ENCODE measurements around the gene ZNF341.

The ZNF341 gene

DNA sequence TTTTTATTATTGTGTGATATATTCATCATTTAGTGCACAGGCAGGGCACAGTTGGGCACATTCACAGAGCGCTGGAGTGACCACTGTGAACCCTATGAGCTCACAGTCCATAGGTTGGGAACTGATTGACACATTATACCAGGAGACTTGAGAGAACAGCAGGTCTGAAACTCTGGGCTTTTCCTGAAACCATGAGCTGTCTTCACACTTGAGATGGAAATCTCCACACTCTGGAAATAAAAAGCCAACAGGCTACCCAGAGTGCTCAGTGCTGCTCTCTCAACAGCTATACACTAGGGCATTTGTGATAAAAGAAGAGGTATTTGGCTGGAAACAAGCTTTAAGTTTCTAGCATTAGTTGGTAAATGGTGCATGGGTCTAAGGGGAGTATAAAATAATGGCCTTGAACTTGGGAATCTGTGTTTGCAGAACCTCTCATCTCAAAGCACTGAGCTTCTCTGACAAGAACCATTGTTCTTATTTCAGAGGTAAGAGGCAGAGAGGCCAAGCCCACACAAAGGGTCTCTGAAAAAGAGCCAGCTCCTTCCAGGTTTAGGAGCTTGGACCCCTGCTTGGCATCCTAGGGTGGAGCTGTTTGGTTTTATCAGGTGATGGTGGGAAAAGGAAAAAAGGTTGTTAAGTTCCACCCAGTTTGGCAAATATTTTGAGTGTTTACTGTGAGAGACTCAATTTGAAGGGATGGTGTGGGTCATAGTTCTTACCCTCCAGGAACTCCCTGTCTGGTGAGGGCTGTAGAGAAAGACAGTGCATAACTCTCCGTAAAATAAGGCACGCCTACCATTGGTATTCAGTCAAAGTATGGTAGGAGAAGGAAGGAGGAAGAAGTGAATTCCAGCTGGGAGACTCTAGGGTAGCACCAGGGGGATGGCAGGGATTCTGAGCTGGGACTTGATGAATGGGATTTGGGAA is 93.8 kb downstream of the ZNF341 start:
- DNase-seq (ENCODE audit: low read depth): no peak

GRCh38 chr20:33826270-33826897 is 94.6 kb downstream of the ZNF341 start:
- DNase-seq (ENCODE audit: low read depth): no peak

GRCh38 chr20:33827109-33827508 is 95.3 kb downstream of the ZNF341 start:
- DNase-seq (ENCODE audit: low read depth): no peak

- DNase-seq (ENCODE audit: low read depth): no peak
These were observed 96.0 kb downstream of the ZNF341 start for GRCh38 chr20:33827634-33828325.

- no peak for DNase-seq (ENCODE audit: low read depth)
These were observed 96.6 kb downstream of the ZNF341 start for GRCh38 chr20:33828326-33828844.

- DNase-seq (ENCODE audit: low read depth): no peak
These were observed 97.3 kb downstream of the ZNF341 start for GRCh38 chr20:33828967-33829560.

DNA sequence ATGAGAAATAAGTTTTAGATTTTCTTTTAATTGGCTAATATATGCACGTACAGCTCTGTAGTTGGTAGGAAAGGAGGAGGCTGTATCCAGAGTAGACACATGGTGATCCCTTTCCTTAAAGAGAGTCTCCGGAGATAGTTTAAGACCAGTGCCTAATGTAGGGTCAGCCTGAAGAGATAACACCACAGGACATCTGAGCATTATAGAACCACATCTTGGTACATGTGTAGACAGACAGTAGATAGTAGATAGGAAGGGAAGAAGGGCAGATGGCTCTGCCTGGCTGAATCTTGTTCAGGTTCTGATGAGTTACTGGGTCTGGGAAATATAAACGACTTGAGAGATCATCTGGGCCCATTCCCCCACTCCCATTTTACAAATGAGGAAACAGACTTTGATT is 97.8 kb downstream of the ZNF341 start:
- no peak for DNase-seq (ENCODE audit: low read depth)

DNA sequence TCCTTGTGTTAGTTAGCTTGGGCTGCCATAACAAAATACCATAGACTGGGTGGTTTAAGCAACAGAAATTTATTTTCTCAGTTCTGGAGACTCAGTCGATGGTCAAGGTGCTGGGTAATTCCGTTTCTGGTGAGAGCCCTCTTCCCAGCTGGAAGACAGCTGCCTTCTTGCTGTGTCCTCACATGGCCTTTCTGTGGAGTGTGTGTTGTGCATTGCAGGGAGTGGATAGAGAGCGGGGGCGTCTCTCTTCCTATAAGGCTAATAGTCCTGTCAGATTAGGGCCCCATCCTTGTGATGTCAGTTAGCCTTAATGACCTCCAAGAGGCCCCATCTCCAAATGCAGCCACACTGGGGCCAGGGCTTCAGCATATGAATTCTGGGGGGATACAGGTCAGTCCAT is 98.6 kb downstream of the ZNF341 start:
- DNase-seq (ENCODE audit: low read depth): no peak

GRCh38 chr20:33832103-33832804 is 100.5 kb downstream of the ZNF341 start:
- DNase-seq (ENCODE audit: low read depth): no peak

DNA sequence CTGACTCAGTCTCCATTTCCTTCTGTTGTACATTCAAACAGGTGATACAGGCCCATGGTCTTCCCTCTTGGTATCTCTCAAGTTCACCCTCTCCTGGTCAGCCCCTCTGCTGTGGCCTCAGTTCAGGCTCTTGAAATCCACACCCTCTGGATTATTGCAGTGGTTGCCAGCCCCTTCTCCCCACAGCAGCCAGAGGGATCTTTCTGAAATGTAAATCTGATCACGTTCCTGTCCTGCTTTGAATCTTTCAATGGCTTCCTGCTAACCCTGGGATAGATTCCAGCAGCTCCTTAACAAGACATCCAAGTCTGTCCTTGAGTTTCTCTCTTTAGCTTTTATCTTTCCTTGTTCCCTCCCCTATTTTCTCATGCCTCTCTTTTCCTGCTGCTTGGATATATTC is 101.5 kb downstream of the ZNF341 start:
- DNase-seq (ENCODE audit: low read depth): no peak

DNA sequence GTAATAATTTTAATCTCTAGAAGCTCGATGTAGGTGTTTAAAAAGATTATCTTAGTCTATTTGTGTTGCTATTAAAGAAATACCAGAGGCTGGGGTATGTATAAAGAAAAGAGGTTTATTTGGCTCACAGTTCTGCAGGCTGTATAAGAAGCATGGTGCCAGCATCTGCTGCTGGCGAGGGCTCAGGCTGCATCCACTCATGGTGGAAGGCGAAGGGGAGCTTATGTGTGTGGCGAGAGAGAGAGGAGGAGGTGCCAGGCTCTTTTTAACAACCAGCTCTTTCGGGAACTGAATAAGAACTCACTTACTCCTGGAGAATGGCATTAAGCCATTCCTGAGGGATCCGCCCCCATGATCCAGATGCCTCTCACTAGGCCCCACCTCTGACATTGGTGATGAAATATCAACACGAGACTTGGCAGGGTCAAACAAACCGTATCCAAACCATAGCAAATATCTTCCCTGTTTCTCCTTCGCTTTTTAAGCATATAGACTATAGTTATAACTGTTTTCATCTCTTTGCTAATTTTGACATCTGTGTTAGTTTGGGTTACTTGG is 103.9 kb downstream of the ZNF341 start:
- DNase-seq (ENCODE audit: low read depth): no peak

DNA sequence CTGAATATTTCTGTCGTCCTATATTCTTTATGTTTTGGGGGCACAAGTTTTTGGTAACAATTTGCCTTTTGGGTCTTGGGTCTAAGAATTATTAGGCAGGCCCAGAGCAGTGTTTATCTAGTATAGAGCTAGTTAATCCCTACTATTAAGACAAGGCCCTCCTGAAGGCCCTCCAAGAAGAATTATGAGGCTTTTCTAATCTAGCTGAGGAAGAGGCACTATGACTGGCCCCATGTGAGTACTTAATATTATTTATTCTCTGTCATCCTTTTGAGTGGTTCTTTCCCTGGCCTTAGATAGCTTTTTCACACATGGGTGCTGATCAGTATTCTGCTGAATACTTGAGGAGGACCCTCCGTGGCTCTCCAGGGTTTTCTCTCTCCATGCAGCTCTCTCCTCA is 104.5 kb downstream of the ZNF341 start:
- no peak for DNase-seq (ENCODE audit: low read depth)

DNA sequence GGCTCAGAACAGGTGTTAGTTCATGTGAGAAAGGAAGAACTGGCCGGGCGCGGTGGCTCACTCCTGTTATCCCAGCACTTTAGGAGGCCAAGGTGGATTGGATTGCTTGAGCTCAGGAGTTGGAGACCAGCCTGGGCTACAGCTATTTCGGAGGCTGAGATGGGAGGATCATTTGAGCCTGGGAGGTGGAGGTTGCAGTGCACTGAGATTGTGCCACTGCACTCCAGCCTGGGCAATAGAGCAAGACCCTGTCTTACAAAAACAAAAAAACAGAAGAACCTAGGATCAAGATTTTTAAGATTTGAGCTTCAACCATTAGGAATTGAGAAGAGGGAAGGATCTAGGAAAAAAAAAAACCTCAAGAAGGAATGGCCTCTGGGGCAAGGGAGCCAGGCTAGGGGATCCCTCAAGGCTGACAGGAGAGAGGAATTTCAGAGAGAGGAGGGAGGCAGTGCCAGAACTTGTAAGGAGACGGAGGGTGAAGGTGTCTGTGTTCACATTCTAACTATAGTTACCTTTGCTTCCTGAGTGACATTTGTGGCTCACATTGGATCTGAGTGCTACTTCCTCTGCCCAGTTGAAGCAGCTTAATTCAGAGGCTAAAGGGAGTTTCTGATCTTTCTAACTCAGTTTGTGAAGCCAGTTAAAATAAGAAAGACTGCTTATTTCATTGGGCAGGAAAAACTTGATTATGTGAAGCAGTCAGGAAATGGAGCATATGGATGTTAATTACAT is 105.5 kb downstream of the ZNF341 start:
- no peak for DNase-seq (ENCODE audit: low read depth)

DNA sequence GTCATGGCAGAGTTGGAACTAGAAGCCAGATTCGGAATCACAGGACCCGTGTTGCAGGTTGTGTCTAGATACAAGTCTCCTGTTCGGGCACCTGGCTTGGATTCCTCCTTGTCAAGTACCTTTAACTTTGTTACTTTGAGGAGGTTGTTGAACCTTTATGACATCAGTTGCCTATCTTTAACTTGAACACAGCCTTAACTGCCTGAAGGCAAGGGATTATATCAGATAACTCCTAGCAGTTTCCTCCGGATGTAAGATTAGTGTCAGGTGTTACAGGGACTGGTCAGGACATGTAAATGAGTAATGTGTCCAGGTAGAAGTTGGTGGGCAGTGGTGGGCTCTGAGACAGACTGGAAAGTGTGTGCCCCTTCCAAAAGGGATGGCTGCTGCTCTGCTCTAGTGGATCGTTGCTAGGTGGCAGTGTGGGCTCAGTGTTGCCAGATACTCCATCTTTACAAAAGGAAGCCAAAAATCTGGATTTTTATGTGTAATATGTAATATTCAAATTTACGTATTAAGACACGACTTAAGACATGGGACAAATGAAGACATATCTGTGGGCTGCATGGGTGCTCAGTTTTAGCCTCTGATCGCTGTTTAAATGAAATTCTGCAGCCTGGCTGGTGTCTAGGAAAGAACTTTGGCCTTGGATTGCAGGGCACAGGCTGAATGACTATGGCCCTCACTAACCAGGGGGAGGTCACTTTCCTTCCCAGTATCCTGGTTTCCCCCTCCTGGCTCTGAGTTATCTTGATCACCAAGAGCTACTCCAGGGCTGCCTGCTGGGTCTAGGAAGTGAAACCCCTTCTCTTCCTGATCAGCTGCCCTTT is 106.5 kb downstream of the ZNF341 start:
- DNase-seq (ENCODE audit: low read depth): no peak

- DNase-seq (ENCODE audit: low read depth): no peak
These were observed 107.8 kb downstream of the ZNF341 start for GRCh38 chr20:33839591-33839990.

DNA sequence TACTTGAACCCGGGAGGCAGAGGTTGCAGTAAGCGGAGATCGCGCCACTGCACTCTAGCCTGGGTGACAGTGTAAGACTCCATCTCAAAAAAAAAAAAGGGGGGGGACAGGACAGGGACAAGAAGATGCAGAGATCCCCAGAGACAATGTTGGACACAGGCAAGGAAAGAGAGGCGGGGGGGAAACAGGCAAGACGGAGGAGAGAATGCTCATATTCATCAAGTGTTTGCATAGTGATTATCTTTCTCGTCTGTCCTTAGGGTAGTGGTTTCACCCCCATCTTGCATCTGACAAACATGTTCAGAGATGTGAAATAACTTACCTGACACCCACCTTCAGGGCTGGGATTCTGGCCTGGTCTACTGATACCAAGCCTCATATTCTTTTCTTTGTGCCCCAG is 108.4 kb downstream of the ZNF341 start:
- DNase-seq (ENCODE audit: low read depth): no peak

DNA sequence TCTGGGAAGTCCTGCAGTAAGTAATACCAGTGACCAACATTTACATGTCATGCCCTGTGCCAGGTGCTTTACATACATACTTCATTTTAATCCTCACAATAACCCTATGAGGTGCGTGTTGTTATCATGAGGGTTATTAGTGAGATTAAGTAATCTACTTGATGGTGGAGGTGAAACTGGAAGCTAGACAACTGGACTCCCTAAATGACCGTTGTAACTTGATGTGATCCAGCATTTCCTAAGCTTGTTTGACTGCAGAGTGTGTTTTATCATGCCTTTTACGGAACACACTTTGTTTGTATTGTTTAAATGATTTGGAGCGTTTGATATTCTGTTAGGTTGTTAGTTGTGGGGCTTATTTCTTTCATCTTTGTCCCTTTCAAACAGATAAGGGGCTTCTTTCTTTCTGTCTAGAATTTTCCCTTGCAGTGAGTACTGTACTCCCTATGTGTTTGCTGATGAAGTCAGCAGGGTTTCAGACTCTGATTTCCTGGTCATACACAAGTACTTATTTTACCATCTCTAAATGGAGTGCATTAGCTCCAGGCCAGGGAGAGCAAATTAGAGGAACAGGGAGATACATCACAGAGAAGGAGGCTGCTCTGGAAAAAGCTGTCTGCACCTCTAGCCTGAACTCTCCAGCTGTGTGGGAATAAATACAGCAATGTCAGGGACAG is 109.1 kb downstream of the ZNF341 start:
- DNase-seq (ENCODE audit: low read depth): no peak

- DNase-seq (ENCODE audit: low read depth): no peak
These were observed 109.6 kb downstream of the ZNF341 start for GRCh38 chr20:33841436-33841799.

Measured in stimulated activated CD8-positive, alpha-beta memory T cell treated with anti-CD3 and anti-CD28 coated beads, Interleukin-4, amount 100 ng/mL, for 24 hours (primary cell).